HL-60 (cell line): Measurements from ENCODE around the gene CD109.

Experiments used
- DNase-seq, 2 experiments: peaks; one replicate each; pipeline ENCODE4 v3.0.0-alpha.2; 2010 to 2020; ENCODE audit warnings: low read depth in 1 of 2, low spot score in 1 of 2
- H3K27ac ChIP-seq: fragments of 250-450 bp; sonication (Bioruptor Pico); replicated peaks from 2 replicates; pipeline ENCODE4 v1.5.1; 2020; ENCODE audit warnings: mild to moderate bottlenecking, moderate library complexity
- H3K27me3 ChIP-seq: fragments of 250-450 bp; sonication (Bioruptor Pico); 2 replicates; pipeline ENCODE4 v1.5.1; 2021; ENCODE audit warnings: mild to moderate bottlenecking, moderate library complexity; ENCODE audit not compliant: insufficient read depth, poor library complexity, severe bottlenecking
- H3K4me3 ChIP-seq: replicated peaks from 2 replicates; pipeline ENCODE4 v1.5.1; 2011; ENCODE audit warnings: mild to moderate bottlenecking, control low read depth, low read length; ENCODE audit not compliant: insufficient read depth
- CTCF ChIP-seq: IDR thresholded peaks from one replicate; pipeline ENCODE4 v1.5.1; 2011; ENCODE audit warnings: low read length, control low read depth, inconsistent platforms; ENCODE audit not compliant: insufficient read depth
- GABPA ChIP-seq: IDR thresholded peaks from 2 replicates; pipeline ENCODE4 v1.6.1; 2012; ENCODE audit warnings: low read depth
- POLR2AphosphoS5 ChIP-seq: IDR thresholded peaks from 2 replicates; pipeline ENCODE4 v1.6.1; 2012; ENCODE audit warnings: low read depth
- REST ChIP-seq: IDR thresholded peaks from 2 replicates; pipeline ENCODE4 v1.6.1; 2012; ENCODE audit warnings: low read depth; ENCODE audit not compliant: insufficient replicate concordance
- SPI1 ChIP-seq: IDR thresholded peaks from 2 replicates; pipeline ENCODE4 v1.6.1; 2012; ENCODE audit warnings: low read depth, mild to moderate bottlenecking, borderline replicate concordance

Gene CD109

GRCh38 chr6:73665686-73666319, 30.2 kb upstream of the CD109 start:
- Histone ChIP-seq H3K27me3 (peaks cover 11% of the 10 kb centered on the region), H3K4me3 (no peak overlapping the region), H3K27ac (no peak overlapping the region)
- TF ChIP-seq CTCF (no peak), REST (no peak), SPI1 (no peak), POLR2AphosphoS5 (no peak), GABPA (no peak)
- DNase-seq, result no peak

DNA sequence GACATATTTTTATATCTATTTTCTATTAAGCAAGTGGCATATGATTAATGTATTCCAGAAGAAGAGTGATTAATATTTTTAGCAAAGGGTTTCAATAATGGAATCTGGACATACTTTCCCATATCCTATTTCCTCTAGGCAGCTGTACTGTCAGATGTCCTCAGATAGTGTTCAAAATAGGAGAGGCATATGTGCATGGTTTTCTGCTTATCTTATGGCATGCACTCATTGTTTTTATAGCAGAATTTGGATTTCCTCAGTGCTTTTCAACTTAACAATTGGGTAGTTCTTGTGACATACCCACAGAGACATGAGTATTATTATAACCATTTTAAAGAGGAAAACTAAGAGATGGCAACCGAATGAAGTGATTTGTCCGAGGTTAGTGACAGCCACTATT, 29.6 kb upstream of the CD109 start:
- H3K27ac ChIP-seq, result no peak overlapping the region
- H3K27me3 ChIP-seq, result peaks cover 11% of the 10 kb centered on the region
- DNase-seq, result no peak
- no peak for TF ChIP-seq REST
- no peak for TF ChIP-seq SPI1
- no peak for TF ChIP-seq POLR2AphosphoS5
- H3K4me3 ChIP-seq, result no peak overlapping the region

GRCh38 chr6:73667798-73668197, 28.2 kb upstream of the CD109 start:
- Histone ChIP-seq H3K27ac (no peak overlapping the region), H3K4me3 (no peak overlapping the region), H3K27me3 (peaks cover 11% of the 10 kb centered on the region)
- TF ChIP-seq SPI1 (no peak), GABPA (no peak), REST (no peak), POLR2AphosphoS5 (no peak)
- no peak for DNase-seq

DNA sequence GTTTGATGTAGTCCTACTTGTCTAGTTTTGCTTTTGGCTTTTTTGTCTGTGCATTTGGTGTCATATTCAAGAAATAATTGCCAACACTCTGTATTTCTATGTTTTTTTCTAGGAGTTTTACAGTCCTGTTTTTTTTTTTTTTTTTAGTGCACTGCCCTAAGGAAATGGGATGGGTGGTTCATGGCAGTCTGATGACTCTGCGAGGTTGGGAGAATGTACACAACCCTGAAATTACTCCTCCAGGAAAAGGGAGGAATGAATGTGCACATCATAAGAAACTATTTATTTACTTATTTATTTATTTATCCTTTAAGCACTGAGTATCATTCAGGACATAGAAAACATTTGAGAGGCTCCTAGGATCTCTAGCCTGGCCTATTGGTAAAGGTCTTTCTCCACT, 27.0 kb upstream of the CD109 start:
- TF ChIP-seq GABPA (no peak), POLR2AphosphoS5 (no peak), SPI1 (no peak), REST (no peak), CTCF (no peak)
- H3K4me3 ChIP-seq, result no peak overlapping the region
- no peak overlapping the region for H3K27ac ChIP-seq
- H3K27me3 ChIP-seq, result peaks cover 11% of the 10 kb centered on the region
- no peak for DNase-seq
